ENCODE data around the gene OSBPL5.

DNA sequence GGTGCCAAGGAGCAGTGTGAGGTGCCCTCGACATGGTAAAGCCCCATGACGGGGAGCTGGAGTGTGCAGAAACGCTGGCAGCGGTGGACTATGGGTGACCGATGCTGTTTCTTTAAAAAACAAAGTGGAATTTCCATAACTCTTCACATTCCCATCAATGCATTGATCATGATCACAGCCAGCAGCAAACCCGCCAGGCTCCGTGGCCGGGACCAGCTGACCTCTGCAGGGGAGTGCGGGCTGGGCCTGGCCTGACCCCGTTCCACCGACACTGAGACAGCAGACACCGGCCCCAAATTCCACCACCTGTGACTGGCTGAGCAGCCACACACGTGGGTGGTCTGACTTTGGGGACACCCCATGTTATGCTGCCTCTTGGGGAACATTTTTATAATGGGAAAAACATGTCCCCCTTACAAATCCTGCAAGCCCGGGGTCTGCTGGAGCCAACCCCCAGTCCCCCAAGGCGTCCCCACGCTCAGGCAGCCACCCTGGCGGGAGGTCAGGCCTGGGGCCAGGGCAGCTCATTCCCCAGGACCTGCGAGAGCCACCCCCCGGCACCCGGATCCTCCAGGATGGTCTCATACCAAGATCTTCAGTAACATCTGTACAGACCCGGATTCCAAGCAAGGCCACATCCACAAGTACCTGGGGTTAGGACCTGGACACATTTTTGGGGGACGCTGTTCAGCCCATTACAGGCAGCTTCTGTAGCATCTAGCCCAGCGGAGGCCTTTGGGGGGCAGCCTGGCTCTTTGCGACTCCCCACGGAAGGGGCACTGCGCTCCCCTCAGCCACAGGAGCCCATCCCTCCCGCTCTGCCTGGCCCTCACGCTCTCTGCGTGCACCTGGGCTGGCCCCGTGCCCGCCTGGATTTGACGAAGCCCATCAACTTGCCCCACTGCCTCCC is 20.6 kb downstream of the OSBPL5 start:
- TF ChIP-seq EP300 (IDR thresholded peaks at IDR 0.05), result no peak
- TF ChIP-seq, protein P1, sequence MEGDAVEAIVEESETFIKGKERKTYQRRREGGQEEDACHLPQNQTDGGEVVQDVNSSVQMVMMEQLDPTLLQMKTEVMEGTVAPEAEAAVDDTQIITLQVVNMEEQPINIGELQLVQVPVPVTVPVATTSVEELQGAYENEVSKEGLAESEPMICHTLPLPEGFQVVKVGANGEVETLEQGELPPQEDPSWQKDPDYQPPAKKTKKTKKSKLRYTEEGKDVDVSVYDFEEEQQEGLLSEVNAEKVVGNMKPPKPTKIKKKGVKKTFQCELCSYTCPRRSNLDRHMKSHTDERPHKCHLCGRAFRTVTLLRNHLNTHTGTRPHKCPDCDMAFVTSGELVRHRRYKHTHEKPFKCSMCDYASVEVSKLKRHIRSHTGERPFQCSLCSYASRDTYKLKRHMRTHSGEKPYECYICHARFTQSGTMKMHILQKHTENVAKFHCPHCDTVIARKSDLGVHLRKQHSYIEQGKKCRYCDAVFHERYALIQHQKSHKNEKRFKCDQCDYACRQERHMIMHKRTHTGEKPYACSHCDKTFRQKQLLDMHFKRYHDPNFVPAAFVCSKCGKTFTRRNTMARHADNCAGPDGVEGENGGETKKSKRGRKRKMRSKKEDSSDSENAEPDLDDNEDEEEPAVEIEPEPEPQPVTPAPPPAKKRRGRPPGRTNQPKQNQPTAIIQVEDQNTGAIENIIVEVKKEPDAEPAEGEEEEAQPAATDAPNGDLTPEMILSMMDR (IDR thresholded peaks at IDR 0.05), result no peak
- no peak for TF ChIP-seq POLR2A (IDR thresholded peaks at IDR 0.05)

All from stomach (tissue), 4 donors.